ENCODE results near the gene MUSTN1.

MUSTN1 gene

GRCh38 chr3:52787672-52788625 lies 46.9 kb downstream of the MUSTN1 start:
- DNase-seq (ENCODE audit: extremely low read depth in 1 of 2, low read depth in 1 of 2) = no peak

GRCh38 chr3:52787246-52787645 lies 47.6 kb downstream of the MUSTN1 start:
- DNase-seq (ENCODE audit: extremely low read depth in 1 of 2, low read depth in 1 of 2) = no peak

GRCh38 chr3:52786330-52787215 lies 48.2 kb downstream of the MUSTN1 start:
- no peak for DNase-seq (ENCODE audit: extremely low read depth in 1 of 2, low read depth in 1 of 2)

- no peak for DNase-seq (ENCODE audit: extremely low read depth in 1 of 2, low read depth in 1 of 2)
These were observed 49.8 kb downstream of the MUSTN1 start for GRCh38 chr3:52784931-52785590.

- DNase-seq (ENCODE audit: extremely low read depth in 1 of 2, low read depth in 1 of 2) = no peak
These were observed 50.7 kb downstream of the MUSTN1 start for GRCh38 chr3:52784021-52784621.

GRCh38 chr3:52783211-52783555 lies 51.6 kb downstream of the MUSTN1 start:
- no peak for DNase-seq (ENCODE audit: extremely low read depth in 1 of 2, low read depth in 1 of 2)
